Liver (tissue), 2 donors: ENCODE results near the gene APH1A.

Experiments
- CTCF ChIP-seq: fragments of 150-350 bp; IDR thresholded peaks from 2 replicates; pipeline ENCODE4 v1.5.1; 2017; ENCODE audit warnings: improper control_type of control experiment, low read depth, low read length; ENCODE audit not compliant: missing input control
- REST ChIP-seq: IDR thresholded peaks from 2 replicates; pipeline ENCODE4 v1.6.1; 2016; ENCODE audit warnings: antibody characterized with exemption, mild to moderate bottlenecking
- ZBTB33 ChIP-seq: IDR thresholded peaks from 2 replicates; pipeline ENCODE4 v1.6.1; 2016; ENCODE audit warnings: antibody characterized with exemption
- donor health status: healthy.

GRCh38 chr1:150256198-150256553 is 12.6 kb downstream of the APH1A start:
- TF ChIP-seq REST (no peak), ZBTB33 (no peak), CTCF (no peak)
